Measurements from ENCODE around the gene ADGB.

The ADGB gene

GRCh38 chr6:146651482-146651863 is 52.7 kb downstream of the ADGB start:
- Histone ChIP-seq H2AFZ (ENCODE audit: low read depth, low read length, severe bottlenecking) (no peak overlapping the region), H3K27me3 (ENCODE audit: low read length) (no peaks in the 10 kb centered on the region), H3K4me2 (ENCODE audit: low read depth, low read length, poor library complexity, severe bottlenecking) (no peak overlapping the region), H3K79me2 (ENCODE audit: insufficient read depth, low read length) (no peaks in the 10 kb centered on the region), H3K9me3 (ENCODE audit: insufficient read depth, low read length) (no peaks in the 10 kb centered on the region), H3K36me3 (ENCODE audit: low read length) (no peaks in the 10 kb centered on the region), H3K4me3 (ENCODE audit: insufficient read depth, low read length, poor library complexity, severe bottlenecking) (no peak overlapping the region), H3F3A (ENCODE audit: insufficient read depth) (no peaks in the 10 kb centered on the region), H3K9me2 (replicated peaks; ENCODE audit: insufficient read depth, low read length) (no peaks in the 10 kb centered on the region), H3K9ac (ENCODE audit: low read length) (no peak overlapping the region), H3K27ac (ENCODE audit: low read depth, low read length) (no peak overlapping the region), H4K20me1 (ENCODE audit: low read depth, low read length) (no peaks in the 10 kb centered on the region)
- TF ChIP-seq EZH2phosphoT487 (conservative IDR thresholded peaks at IDR 0.05; ENCODE audit: low read length) = no peak
- TF ChIP-seq, protein P1, sequence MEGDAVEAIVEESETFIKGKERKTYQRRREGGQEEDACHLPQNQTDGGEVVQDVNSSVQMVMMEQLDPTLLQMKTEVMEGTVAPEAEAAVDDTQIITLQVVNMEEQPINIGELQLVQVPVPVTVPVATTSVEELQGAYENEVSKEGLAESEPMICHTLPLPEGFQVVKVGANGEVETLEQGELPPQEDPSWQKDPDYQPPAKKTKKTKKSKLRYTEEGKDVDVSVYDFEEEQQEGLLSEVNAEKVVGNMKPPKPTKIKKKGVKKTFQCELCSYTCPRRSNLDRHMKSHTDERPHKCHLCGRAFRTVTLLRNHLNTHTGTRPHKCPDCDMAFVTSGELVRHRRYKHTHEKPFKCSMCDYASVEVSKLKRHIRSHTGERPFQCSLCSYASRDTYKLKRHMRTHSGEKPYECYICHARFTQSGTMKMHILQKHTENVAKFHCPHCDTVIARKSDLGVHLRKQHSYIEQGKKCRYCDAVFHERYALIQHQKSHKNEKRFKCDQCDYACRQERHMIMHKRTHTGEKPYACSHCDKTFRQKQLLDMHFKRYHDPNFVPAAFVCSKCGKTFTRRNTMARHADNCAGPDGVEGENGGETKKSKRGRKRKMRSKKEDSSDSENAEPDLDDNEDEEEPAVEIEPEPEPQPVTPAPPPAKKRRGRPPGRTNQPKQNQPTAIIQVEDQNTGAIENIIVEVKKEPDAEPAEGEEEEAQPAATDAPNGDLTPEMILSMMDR (IDR thresholded peaks at IDR 0.05; ENCODE audit: insufficient read depth, low read length, poor library complexity, severe bottlenecking) = no peak

DNA sequence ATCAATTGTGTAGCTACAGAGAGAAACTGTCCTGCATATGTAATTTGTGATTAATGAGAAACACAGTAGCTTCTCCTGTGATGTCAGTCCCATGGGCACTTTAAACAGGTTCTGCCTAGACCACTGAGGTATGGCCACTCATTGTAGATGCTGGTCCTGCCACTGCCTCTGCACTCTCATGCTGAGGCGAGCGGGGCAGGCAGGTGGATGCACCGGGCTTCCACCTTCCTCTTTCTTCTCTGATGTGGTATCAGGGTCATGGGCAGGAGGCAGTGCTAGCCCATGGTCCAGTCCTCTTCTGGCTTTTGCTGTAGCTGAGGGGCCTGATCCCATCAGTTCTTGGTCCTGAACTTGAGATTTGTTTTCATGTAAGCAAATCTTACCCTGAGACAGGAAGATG is 58.7 kb downstream of the ADGB start:
- H3K4me2 ChIP-seq (ENCODE audit: low read depth, low read length, poor library complexity, severe bottlenecking) = no peak overlapping the region
- H3K36me3 ChIP-seq (ENCODE audit: low read length) = no peaks in the 10 kb centered on the region
- no peak overlapping the region for H3K4me3 ChIP-seq (ENCODE audit: insufficient read depth, low read length, poor library complexity, severe bottlenecking)
- no peaks in the 10 kb centered on the region for H3K9me3 ChIP-seq (ENCODE audit: insufficient read depth, low read length)
- H3K27ac ChIP-seq (ENCODE audit: low read depth, low read length) = no peak overlapping the region
- H3K9ac ChIP-seq (ENCODE audit: low read length) = no peak overlapping the region
- no peak overlapping the region for H2AFZ ChIP-seq (ENCODE audit: low read depth, low read length, severe bottlenecking)
- TF ChIP-seq EZH2phosphoT487 (conservative IDR thresholded peaks at IDR 0.05; ENCODE audit: low read length) = no peak
- TF ChIP-seq, protein P1 (IDR thresholded peaks at IDR 0.05; ENCODE audit: insufficient read depth, low read length, poor library complexity, severe bottlenecking) = no peak
- H3K9me2 ChIP-seq (replicated peaks; ENCODE audit: insufficient read depth, low read length) = no peaks in the 10 kb centered on the region
- no peaks in the 10 kb centered on the region for H4K20me1 ChIP-seq (ENCODE audit: low read depth, low read length)
- H3F3A ChIP-seq (ENCODE audit: insufficient read depth) = no peaks in the 10 kb centered on the region
- no peaks in the 10 kb centered on the region for H3K79me2 ChIP-seq (ENCODE audit: insufficient read depth, low read length)
- H3K27me3 ChIP-seq (ENCODE audit: low read length) = no peaks in the 10 kb centered on the region

DNA sequence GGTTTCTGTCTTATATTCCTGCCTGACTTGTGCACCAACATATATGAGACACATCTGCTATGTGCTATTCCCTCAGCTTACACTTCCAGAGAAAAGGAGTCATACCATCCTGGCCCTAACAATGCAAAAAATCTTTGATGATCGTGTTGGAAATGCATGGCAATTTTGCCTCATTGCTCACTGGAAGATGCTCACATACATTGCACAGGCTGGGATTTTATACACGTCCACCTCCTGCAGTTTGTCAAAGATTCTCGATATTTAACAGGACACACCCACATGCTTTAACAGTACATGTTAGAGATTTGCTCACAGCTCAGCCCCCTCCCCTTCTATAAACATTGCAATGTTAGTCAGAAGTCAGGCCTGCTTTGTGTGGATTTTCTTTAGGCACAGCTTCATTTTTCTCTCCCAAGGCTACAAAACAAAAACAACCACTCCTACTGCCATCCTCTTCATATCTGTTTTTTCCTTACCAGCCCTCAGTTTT is 66.1 kb downstream of the ADGB start:
- H3K36me3 ChIP-seq (ENCODE audit: low read length) = no peaks in the 10 kb centered on the region
- no peaks in the 10 kb centered on the region for H3F3A ChIP-seq (ENCODE audit: insufficient read depth)
- no peak overlapping the region for H3K27ac ChIP-seq (ENCODE audit: low read depth, low read length)
- no peaks in the 10 kb centered on the region for H3K9me3 ChIP-seq (ENCODE audit: insufficient read depth, low read length)
- H2AFZ ChIP-seq (ENCODE audit: low read depth, low read length, severe bottlenecking) = no peak overlapping the region
- no peak overlapping the region for H3K4me2 ChIP-seq (ENCODE audit: low read depth, low read length, poor library complexity, severe bottlenecking)
- H3K9me2 ChIP-seq (replicated peaks; ENCODE audit: insufficient read depth, low read length) = no peaks in the 10 kb centered on the region
- no peak overlapping the region for H3K9ac ChIP-seq (ENCODE audit: low read length)
- H3K27me3 ChIP-seq (ENCODE audit: low read length) = no peaks in the 10 kb centered on the region
- TF ChIP-seq EZH2phosphoT487 (conservative IDR thresholded peaks at IDR 0.05; ENCODE audit: low read length) = no peak
- TF ChIP-seq, protein P1 (IDR thresholded peaks at IDR 0.05; ENCODE audit: insufficient read depth, low read length, poor library complexity, severe bottlenecking) = no peak
- no peaks in the 10 kb centered on the region for H4K20me1 ChIP-seq (ENCODE audit: low read depth, low read length)
- no peak overlapping the region for H3K4me3 ChIP-seq (ENCODE audit: insufficient read depth, low read length, poor library complexity, severe bottlenecking)
- H3K79me2 ChIP-seq (ENCODE audit: insufficient read depth, low read length) = no peaks in the 10 kb centered on the region
